KMS-11 (cell line): Measurements from ENCODE around the gene CCDC85B.
A peak's percentile ranks its signal among the peaks of the same experiment; 100 is the strongest.

Source experiments
- H2AFZ ChIP-seq: fragments of 200-600 bp; sonication (generic); 2 replicates; pipeline ENCODE4 v1.6.1; 2016; ENCODE audit warnings: antibody characterized with exemption, mixed run types, low read depth
- H3K27ac ChIP-seq: fragments of 200-600 bp; sonication (generic); 2 replicates; pipeline ENCODE4 v1.6.1; 2016; ENCODE audit warnings: mild to moderate bottlenecking, mixed run types
- H3K27me3 ChIP-seq: fragments of 200-600 bp; sonication (generic); 2 replicates; pipeline ENCODE4 v1.6.1; 2017; ENCODE audit warnings: mild to moderate bottlenecking, low read depth, mixed run types, moderate library complexity; ENCODE audit not compliant: insufficient read depth
- H3K36me3 ChIP-seq: fragments of 200-600 bp; sonication (generic); 2 replicates; pipeline ENCODE4 v1.6.1; 2017; ENCODE audit warnings: mild to moderate bottlenecking, mixed run types; ENCODE audit not compliant: insufficient read depth
- H3K4me1 ChIP-seq: fragments of 200-600 bp; sonication (generic); 2 replicates; pipeline ENCODE4 v1.6.1; 2016; ENCODE audit warnings: mild to moderate bottlenecking, low read depth, mixed run types; ENCODE audit not compliant: poor library complexity, severe bottlenecking
- H3K4me2 ChIP-seq: fragments of 200-600 bp; sonication (generic); 2 replicates; pipeline ENCODE4 v1.7.0; 2016; ENCODE audit warnings: mild to moderate bottlenecking, mixed run types
- H3K4me3 ChIP-seq: fragments of 200-600 bp; sonication (generic); IDR thresholded peaks from 2 replicates; pipeline ENCODE4 v1.6.1; 2017; ENCODE audit warnings: low read depth, low read length, mixed read lengths; ENCODE audit not compliant: insufficient read depth
- H3K79me2 ChIP-seq: fragments of 200-600 bp; sonication (generic); 2 replicates; pipeline ENCODE4 v1.6.1; 2016; ENCODE audit warnings: low read depth, mixed run types; ENCODE audit not compliant: insufficient read depth
- H3K9ac ChIP-seq: fragments of 200-600 bp; sonication (generic); 2 replicates; pipeline ENCODE4 v1.6.1; 2016; ENCODE audit warnings: mild to moderate bottlenecking, mixed run types
- H4K20me1 ChIP-seq: fragments of 200-600 bp; sonication (generic); 2 replicates; pipeline ENCODE4 v1.6.1; 2016; ENCODE audit warnings: mild to moderate bottlenecking, mixed run types; ENCODE audit not compliant: insufficient read depth
- CTCF ChIP-seq: fragments of 200-600 bp; sonication (generic); conservative IDR thresholded peaks from 2 replicates; pipeline ENCODE4 v1.6.1; 2017; ENCODE audit warnings: low read depth, mild to moderate bottlenecking, antibody characterized with exemption, low read length, moderate library complexity, mixed read lengths

Gene CCDC85B

GRCh38 chr11:65920372-65920802 is 29.9 kb downstream of the CCDC85B start:
- Histone ChIP-seq H3K36me3 (no peaks in the 10 kb centered on the region), H3K79me2 (peaks cover 13% of the 10 kb centered on the region; the same call in 1 of the 2 replicates), H3K4me1 (peaks cover 14% of the 10 kb centered on the region), H3K9ac (peak overlapping the region; percentile 44; the same call in 1 of the 2 replicates), H3K4me2 (peak overlapping the region; percentile 96), H3K27ac (no peak overlapping the region), H3K4me3 (no peak overlapping the region), H2AFZ (no peak overlapping the region), H4K20me1 (no peaks in the 10 kb centered on the region), H3K27me3 (no peaks in the 10 kb centered on the region)
- TF ChIP-seq CTCF = no peak

GRCh38 chr11:65921033-65921555 is 30.6 kb downstream of the CCDC85B start:
- no peak for TF ChIP-seq CTCF
- H3K9ac ChIP-seq = no peak overlapping the region
- H3K79me2 ChIP-seq = peaks cover 13% of the 10 kb centered on the region; the same call in 1 of the 2 replicates
- H3K27ac ChIP-seq = no peak overlapping the region
- H3K27me3 ChIP-seq = no peaks in the 10 kb centered on the region
- H4K20me1 ChIP-seq = no peaks in the 10 kb centered on the region
- peak overlapping the region; percentile 96 for H3K4me2 ChIP-seq
- no peak overlapping the region for H3K4me3 ChIP-seq
- H3K36me3 ChIP-seq = no peaks in the 10 kb centered on the region
- H2AFZ ChIP-seq = no peak overlapping the region
- peaks cover 14% of the 10 kb centered on the region for H3K4me1 ChIP-seq

GRCh38 chr11:65921876-65922275 is 31.4 kb downstream of the CCDC85B start:
- Histone ChIP-seq H3K4me2 (no peak overlapping the region), H3K27me3 (no peaks in the 10 kb centered on the region), H4K20me1 (no peaks in the 10 kb centered on the region), H3K79me2 (peaks cover 13% of the 10 kb centered on the region; the same call in 1 of the 2 replicates), H3K36me3 (no peaks in the 10 kb centered on the region), H2AFZ (no peak overlapping the region), H3K4me3 (no peak overlapping the region), H3K9ac (no peak overlapping the region), H3K4me1 (peaks cover 22% of the 10 kb centered on the region), H3K27ac (no peak overlapping the region)
- no peak for TF ChIP-seq CTCF

GRCh38 chr11:65922565-65922964 is 32.1 kb downstream of the CCDC85B start:
- H3K4me3 ChIP-seq = no peak overlapping the region
- no peaks in the 10 kb centered on the region for H3K27me3 ChIP-seq
- no peak overlapping the region for H3K9ac ChIP-seq
- no peaks in the 10 kb centered on the region for H4K20me1 ChIP-seq
- no peak for TF ChIP-seq CTCF
- H2AFZ ChIP-seq = no peak overlapping the region
- no peak overlapping the region for H3K4me2 ChIP-seq
- H3K36me3 ChIP-seq = no peaks in the 10 kb centered on the region
- no peak overlapping the region for H3K27ac ChIP-seq
- H3K4me1 ChIP-seq = peaks cover 26% of the 10 kb centered on the region
- peaks cover 10% of the 10 kb centered on the region; the same call in 1 of the 2 replicates for H3K79me2 ChIP-seq
